IPS-11a (cell line): Measurements from ENCODE around the gene PAX3.
A peak's percentile ranks its signal among the peaks of the same experiment; 100 is the strongest.

Experiments used
- H3K4me3 ChIP-seq: one replicate; pipeline ENCODE4 v1.5.1; 2013; ENCODE audit warnings: low read depth, low read length, control low read depth

PAX3 gene

DNA sequence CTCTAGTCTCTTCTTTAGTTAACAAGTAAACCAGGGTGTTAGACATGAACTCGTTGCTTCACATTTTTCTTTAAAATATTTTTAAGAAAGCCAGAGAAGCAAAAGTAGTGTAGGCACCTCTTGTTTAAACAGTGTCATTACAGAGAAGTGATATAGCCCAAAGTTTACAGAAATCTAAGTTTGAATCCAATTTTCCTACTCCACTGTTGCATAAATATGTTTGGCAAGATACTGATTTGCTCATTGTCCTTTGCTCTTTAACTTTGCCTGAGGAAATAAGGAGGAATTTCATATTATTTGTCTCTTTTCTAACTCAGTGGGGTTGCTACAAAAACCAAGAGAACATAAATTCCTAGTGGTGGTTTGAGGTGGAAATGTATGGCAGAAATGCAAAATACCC, 81.1 kb downstream of the PAX3 start:
- no peak overlapping the region for H3K4me3 ChIP-seq

GRCh38 chr2:222214885-222215284, 83.9 kb downstream of the PAX3 start:
- no peak overlapping the region for H3K4me3 ChIP-seq

GRCh38 chr2:222213049-222213448, 85.7 kb downstream of the PAX3 start:
- no peak overlapping the region for H3K4me3 ChIP-seq

GRCh38 chr2:222212571-222212970, 86.2 kb downstream of the PAX3 start:
- H3K4me3 ChIP-seq = no peak overlapping the region

DNA sequence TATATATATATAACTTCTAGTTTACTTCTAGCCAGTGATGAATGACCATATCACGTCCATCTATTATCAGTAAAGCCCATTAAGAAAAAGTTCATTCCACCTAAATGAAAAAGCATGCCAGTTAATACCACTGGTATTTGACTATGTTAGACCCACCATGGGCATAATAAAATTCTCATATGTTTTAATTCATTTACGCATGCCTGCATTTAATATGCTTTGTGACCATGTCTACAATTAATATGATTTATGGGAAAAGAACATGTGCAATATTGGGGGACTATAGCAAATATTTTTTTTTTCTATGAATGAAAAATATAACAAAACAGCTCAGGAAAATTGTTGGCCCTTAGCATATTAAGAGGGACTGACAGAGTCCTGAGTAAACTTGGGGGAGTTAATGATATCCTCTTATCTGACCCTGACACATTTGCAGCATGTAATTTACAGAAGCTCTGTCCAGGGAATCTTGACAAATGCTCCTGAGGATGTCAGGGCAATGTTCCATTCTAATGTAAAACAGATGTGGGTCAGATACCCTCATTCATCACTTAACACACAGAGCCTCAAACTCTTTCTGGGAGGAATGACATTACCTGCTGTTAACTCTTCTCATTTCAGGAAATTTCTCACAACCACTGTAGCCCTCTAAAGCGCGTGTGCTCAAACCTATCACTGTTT, 90.6 kb downstream of the PAX3 start:
- no peak overlapping the region for H3K4me3 ChIP-seq

DNA sequence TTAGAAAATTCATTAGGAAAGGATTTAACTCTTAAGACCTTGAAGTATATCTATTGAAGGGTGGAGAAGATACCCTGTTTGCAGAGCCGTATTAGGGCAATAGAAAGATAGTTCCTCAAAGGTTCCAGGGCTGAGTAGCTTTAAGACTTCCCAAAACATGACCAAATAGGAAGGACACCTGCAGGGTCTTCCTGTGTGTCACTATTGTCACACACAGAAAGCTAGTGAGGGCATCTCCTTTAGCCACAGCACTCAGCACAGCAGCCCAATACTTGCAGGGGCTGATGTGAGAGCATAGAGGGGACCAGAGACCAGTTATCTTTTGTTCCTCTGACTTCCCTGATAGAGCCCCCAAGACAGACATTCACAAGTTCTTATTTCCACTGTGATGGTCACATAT, 93.7 kb downstream of the PAX3 start:
- no peak overlapping the region for H3K4me3 ChIP-seq

GRCh38 chr2:222203041-222203440, 95.8 kb downstream of the PAX3 start:
- H3K4me3 ChIP-seq = no peak overlapping the region

DNA sequence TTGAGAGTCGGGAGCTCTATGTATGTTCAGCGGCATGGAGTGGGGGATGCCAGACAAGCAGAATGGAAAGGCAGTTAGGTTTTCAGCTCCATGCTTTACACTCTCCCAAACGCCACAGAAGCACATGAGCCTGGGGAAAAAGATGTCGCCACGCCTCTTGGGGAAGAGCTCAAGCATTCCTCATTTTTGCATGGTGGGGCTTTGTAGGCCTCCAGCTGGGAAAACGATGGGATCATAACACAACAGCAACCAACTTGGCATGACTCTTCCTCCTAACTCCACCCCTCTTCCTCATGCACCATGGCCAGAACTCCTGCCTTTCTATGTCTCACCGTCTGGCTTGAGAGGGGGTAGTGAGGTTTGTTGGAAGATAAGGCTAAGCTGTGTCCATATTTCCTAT, 102.6 kb downstream of the PAX3 start:
- H3K4me3 ChIP-seq = no peak overlapping the region

DNA sequence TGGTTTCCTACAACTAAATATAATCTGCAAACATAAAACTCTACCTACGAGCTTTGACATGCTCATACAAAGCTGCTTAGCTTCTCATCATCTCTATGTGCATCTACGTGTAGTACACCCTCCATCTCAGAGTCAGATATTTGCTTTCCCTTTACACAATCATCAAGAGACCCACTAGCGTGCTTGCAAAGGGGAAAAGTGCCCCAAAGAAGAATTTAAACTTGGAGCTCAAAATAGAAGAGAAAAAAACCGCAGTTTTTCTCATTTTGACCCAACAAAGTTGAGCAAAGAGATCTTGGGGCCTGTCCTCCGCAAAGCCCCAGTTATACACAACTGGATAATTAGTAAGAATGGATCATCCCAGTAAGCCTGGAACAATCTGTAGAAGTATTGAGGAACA, 104.1 kb downstream of the PAX3 start:
- no peak overlapping the region for H3K4me3 ChIP-seq

DNA sequence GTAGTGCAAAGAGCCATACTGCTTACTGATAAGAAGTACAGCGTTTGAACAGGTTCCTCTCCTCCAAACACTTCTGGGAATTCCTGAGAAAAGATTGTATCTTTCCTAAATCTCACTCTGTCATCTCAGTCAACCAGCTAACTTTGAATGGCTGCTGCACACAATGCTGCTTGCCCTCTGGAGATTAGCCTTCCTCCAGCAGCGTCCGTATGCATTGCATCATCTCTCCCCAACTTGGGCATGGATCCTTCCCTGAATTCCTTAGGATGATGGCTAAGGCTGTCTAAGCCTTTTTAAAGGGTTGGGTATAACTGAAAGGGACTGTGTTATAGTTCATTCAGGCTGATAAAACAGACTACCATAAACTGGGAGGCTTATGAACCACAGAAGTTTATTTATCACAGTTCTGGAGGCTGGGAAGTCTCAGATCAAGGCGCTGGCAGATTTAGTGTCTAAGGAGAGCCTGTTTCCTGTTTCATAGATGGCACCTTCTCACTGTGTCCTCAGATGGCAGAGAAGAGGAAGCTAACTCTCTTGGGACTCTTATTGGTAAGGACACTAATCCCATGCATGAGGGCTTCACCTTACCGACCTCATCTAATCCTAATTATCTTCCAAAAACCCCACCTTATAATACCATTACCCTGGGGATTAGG, 105.3 kb downstream of the PAX3 start:
- H3K4me3 ChIP-seq = no peak overlapping the region

GRCh38 chr2:222180619-222181018, 118.2 kb downstream of the PAX3 start:
- no peak overlapping the region for H3K4me3 ChIP-seq

DNA sequence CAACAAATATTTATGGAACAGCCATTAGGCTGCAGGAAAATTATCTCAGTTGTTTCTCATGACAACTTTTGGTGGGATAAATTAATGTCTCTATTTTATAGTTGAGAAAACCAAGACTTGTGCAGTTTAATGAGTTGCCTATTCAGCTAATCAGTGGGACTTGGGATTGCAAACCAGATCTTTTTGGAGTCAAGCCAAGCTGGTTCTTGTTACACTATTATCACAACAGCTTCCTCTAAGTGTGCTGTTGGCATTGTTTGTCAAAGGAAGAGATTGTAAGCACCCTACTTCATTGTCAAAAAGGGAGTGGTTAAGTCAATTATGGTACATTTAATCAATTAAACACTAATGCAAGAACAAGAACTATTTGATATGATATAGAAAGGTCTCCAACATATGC, 119.2 kb downstream of the PAX3 start:
- no peak overlapping the region for H3K4me3 ChIP-seq

- H3K4me3 ChIP-seq = no peak overlapping the region
Measured at GRCh38 chr2:222178450-222178849, 120.3 kb downstream of the PAX3 start.

DNA sequence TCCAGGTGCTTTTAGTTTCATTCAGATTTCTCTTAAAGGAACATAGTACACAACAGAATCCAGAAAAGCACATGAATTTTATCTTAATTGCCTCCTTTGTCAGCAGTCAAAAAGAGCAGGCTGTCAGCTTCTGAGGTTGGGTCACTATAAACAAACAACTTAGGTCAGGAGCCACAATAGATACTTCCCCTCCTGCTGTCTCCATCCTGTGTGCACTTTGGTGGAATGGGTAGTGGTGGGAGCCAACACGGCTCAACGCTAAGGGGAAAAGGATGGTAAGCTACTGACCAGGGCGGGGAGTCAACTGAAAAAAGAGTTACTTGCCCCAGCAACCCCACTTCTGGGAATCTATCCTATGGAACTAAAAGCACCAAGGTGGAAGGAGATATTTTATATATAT, 121.9 kb downstream of the PAX3 start:
- no peak overlapping the region for H3K4me3 ChIP-seq

DNA sequence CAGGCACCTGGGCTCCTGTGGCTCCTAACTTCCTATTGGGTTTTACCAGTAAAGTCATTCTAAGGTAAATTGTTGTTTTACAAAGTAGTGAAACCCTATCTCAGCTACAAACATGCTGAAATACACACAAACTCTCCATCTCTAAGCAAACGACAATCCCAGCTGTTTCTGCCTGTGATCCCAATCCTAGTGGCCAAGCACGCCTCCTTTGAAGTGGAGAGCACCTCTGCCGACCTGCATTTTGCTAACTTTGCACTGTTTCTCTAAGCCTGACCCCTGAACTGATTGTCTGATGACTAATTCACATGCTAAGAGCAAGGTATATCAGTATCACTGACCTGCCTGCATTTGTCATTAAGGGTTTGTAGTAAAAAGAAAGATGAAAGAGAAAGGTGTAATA, 124.3 kb downstream of the PAX3 start:
- no peak overlapping the region for H3K4me3 ChIP-seq

GRCh38 chr2:222169346-222169745, 129.5 kb downstream of the PAX3 start:
- H3K4me3 ChIP-seq = no peak overlapping the region

DNA sequence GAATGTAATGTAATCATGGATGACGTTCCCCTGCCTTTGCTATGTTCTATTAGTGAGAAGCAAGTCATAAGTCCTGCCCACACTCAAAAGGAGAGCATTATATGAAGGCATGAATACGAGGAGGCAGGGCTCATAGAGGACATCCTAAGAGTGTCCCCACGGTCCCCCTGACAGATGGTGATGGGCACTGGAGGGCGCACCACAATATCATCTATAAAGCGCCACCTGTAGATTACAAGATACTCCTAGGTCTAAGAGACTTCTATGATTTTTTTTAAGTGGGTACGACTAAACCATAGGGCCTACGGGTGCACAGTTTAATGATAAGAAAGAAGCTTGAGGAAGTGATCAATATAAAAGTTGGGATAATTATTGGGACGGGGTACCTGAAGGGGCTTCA, 131.0 kb downstream of the PAX3 start:
- no peak overlapping the region for H3K4me3 ChIP-seq

GRCh38 chr2:222160944-222161343, 137.9 kb downstream of the PAX3 start:
- H3K4me3 ChIP-seq = no peak overlapping the region

DNA sequence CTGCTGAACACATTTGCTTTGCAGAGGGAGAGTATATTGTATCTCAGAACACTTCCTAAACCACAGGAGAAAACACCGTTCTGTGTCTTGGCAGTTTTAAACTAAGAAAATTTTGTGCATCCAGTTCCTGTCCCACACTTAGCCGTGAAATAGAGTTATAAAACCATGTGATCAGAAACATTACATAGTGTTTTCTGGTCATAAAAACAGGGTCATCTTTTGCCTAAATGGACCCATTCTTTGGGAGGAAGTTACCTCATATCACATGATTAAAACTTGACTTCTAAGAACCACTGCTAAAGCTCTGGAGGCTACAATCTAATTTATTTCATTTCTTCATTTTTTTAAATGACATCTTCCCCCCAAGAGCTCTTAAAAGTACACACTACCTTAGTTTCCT, 138.7 kb downstream of the PAX3 start:
- H3K4me3 ChIP-seq = no peak overlapping the region

- no peak overlapping the region for H3K4me3 ChIP-seq
Measured at GRCh38 chr2:222159221-222159620, 139.6 kb downstream of the PAX3 start.

GRCh38 chr2:222155003-222155664, 143.7 kb downstream of the PAX3 start:
- H3K4me3 ChIP-seq = peak overlapping the region; percentile 17
